Posterior vena cava (tissue), 2 donors: ENCODE measurements around the gene RNF26. TPM values are rescaled to one million over a fixed set of nuclear protein-coding genes. Genes with fewer than 3 reads are reported as not detected.

ENCODE experiments used
- DNase-seq: peaks from one replicate; pipeline ENCODE4 v3.0.0-alpha.2; 2020; ENCODE audit warnings: low spot score
- intact Hi-C, 2 donors: fragments of 100-400 bp; cut with DNase I; formaldehyde crosslinking; loops; one replicate each; pipeline versions ENCODE4 v1.14.1 to v1.14.2; 2022 to 2023
- total RNA-seq, 2 donors: library from RNA; stranded (reverse); fragmentation: NEBNext Ultra II Directional; extraction: Animal tissue kit (Norgen Biotek cat#: 25700); gene quantifications; one replicate each; pipeline ENCODE4 v1.2.1, GENCODE V29; 2021
- donor health status: DM: yes; HTN: yes; CAD: no.
- donor health status: DM: yes; HTN: yes; CAD: no.

RNF26 gene
- total RNA-seq, 2 donors from 2014 or later = 22.1 to 23.3 TPM

- intact Hi-C loops = no loop called here
- DNase-seq = no peak
Measured at GRCh38 chr11:119330237-119330636, 4.1 kb upstream of the RNF26 start.

DNA sequence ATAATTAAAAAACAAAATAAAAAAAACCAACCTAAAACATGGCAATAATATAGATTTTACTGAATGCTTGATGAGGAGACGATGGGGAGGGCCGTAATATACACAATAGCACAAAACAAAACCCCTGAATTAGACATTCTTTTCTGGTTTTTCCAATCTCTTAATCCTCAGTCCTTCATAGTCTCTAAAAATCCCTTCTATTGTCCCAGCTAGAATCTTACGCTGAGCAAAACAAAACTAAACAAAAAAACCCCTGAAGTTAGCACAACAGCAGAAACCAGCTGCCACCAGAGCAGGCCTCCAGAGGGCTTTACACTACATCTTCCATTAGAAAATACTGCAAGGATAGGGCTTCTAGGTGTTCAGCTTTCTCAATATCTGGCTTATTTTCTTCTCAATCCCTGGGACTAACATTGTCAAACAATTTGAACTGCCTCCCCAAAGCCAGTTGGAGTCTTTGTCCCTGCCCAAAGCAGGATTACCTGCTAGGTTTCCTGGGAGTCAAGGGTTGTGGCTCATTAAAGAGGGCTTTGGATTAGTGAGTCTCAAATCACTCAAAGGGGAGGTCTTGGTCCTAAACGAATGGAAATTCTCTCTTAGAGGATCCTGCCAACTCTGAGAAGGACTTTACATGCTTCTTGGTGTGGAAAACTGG is 2.1 kb upstream of the RNF26 start:
- intact Hi-C loops = no loop called here
- DNase-seq = peak; percentile 2

GRCh38 chr11:119335091-119335654 is 846 bp downstream of the RNF26 start:
- intact Hi-C loops = no loop called here
- DNase-seq = no peak

- intact Hi-C loops = no loop called here
Measured at GRCh38 chr11:119335655-119336543, 1.6 kb downstream of the RNF26 start.

GRCh38 chr11:119336744-119337469 is 2.6 kb downstream of the RNF26 start:
- intact Hi-C loops = no loop called here
- no peak for DNase-seq

More at GRCh38 chr11:119335655-119336543, 1.6 kb downstream of the RNF26 start:
- no peak for DNase-seq

GRCh38 chr11:119337581-119338317 is 3.4 kb downstream of the RNF26 start:
- intact Hi-C loops = no loop called here
- DNase-seq = peak; percentile 81

GRCh38 chr11:119338318-119338890 is 4.1 kb downstream of the RNF26 start:
- peak; percentile 92 for DNase-seq
- intact Hi-C loops = no loop called here

GRCh38 chr11:119338965-119339588 is 4.8 kb downstream of the RNF26 start:
- intact Hi-C loops = no loop called here
- DNase-seq = no peak

- intact Hi-C loops = loop anchor here in 1 of 2 donors (10.0 kb wide), 1 partner anchor 135 kb away; no protein-coding TSS in a partner anchor
- DNase-seq = peak; percentile 93
Measured at GRCh38 chr11:119339589-119340334, 5.4 kb downstream of the RNF26 start.

GRCh38 chr11:119340335-119341221 is 6.3 kb downstream of the RNF26 start, which contains the start of gene C1QTNF5:
TSS of gene C1QTNF5 (minus strand) at chr11:119340883. CDS start at chr11:119340397, 486 bp downstream.
- peak; percentile 96 for DNase-seq
- intact Hi-C loops = loop anchor here in 1 of 2 donors (10.0 kb wide), 1 partner anchor 134 kb away; no protein-coding TSS in a partner anchor

- DNase-seq = peak; percentile 79
- intact Hi-C loops = loop anchor here in 1 of 2 donors (10.0 kb wide), 1 partner anchor 133 kb away; no protein-coding TSS in a partner anchor
Measured at GRCh38 chr11:119341222-119342022, 7.1 kb downstream of the RNF26 start.

GRCh38 chr11:119342023-119342300 is 7.6 kb downstream of the RNF26 start:
- intact Hi-C loops = loop anchor here in 1 of 2 donors (10.0 kb wide), 1 partner anchor 133 kb away; no protein-coding TSS in a partner anchor
- no peak for DNase-seq

DNA sequence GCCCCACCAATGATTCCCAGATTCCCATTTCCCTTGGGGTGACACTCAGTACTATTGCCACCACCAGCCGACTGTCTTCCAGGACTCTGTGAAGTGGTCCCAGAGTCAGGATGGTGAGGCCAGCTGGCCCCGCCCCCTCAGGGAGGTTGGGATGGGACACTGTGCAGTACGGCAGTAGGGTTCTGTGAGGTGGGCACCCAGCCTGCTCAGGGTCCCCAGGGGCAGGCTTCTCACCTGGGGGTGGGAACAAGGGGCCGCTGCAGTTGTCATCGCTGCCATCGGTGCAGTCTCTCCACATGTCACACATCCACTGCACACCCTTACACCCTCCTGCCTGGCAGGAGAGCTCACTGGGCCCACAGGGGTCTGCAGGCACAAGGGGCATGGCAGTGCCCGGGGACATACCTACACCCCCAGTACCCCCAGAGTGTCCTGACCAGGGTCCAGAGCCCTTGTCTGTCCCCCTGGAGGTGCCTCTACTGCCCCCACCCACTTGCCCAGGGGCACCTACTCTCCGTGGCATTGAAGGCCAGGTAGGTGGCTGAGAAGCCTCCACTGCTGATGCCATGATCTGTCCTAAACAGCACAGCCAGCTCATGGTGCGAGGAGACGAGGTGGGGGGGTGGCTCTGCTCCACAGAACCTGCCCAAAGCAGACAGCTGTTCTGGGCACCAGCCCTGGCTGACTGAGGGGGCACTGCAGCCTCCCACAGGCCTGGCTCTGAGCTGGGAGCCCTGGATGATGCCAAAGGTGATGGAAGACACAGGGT is 8.2 kb downstream of the RNF26 start:
- intact Hi-C loops = loop anchor here in 1 of 2 donors (10.0 kb wide), 1 partner anchor 132 kb away; no protein-coding TSS in a partner anchor
- DNase-seq = no peak

DNA sequence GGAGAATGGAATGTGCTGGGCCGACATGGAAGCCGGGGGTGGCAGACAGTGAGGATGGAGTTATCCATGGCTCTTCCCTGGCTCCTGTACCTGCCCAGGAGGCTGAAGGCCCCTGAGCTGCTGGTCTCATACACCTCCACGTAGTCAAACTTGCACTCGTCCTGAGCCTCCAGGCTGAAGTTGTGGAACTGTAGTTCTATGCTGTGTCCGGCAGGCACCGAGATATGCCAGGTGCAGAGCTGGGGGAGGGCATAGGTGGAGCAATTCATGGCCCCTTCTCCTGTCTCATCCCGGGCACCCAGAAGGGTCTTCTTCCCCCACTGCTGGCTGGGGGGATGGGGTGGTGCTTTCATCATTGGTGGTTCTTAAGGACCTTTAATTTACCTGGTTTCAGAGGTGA is 9.4 kb downstream of the RNF26 start:
- no peak for DNase-seq
- intact Hi-C loops = loop anchor here in 1 of 2 donors (10.0 kb wide), 1 partner anchor 131 kb away; no protein-coding TSS in a partner anchor
